ENCODE results near the gene TBL1X. TPM values are rescaled to one million over a fixed set of nuclear protein-coding genes. Genes with fewer than 3 reads are reported as not detected.

TBL1X gene
- total and polyA plus RNA-seq, 2 of the 4 experiments (the other 2 are of a cell fraction) = 16.2 to 20.8 TPM

DNA sequence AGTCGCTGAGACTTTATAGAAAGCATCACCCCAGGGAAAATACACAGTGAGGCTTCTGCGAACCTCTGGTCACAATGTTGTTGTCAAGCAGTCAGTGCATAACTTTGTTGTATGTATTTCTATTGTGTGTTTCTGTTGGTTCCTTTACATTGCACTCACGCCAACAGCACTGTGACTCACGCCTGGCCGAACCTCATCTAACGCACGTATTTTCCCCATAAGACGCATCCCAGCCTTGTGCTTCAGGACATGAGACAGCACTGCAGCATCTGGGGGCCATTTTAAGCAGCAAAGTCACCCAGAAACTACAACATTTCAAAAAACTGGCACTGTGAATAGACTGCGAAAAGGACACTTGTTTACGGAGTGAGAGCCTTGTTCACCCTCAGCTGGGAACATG, 30.6 kb downstream of the TBL1X start:
- Histone ChIP-seq H3K56ac (ENCODE audit: extremely low read depth, insufficient read depth, low read length) (no peak overlapping the region), H4K8ac (ENCODE audit: low read depth in 2 of 2, low read length in 2 of 2) (no peak overlapping the region), H2BK15ac (ENCODE audit: low read depth, low read length) (no peak overlapping the region), H4K91ac (ENCODE audit: insufficient read depth, low read depth, low read length) (no peak overlapping the region), H3K23ac (ENCODE audit: low read depth, low read length) (no peak overlapping the region), H2BK5ac (ENCODE audit: low read depth, low read length, poor library complexity, severe bottlenecking) (no peak overlapping the region), H3K4ac (ENCODE audit: low read depth, low read length) (no peak overlapping the region), H3K4me3 (ENCODE audit: insufficient read depth, low read depth, low read length) (no peak overlapping the region), H3K9ac (ENCODE audit: low read depth, low read length) (no peak overlapping the region), H2AK5ac (ENCODE audit: low read depth, low read length) (no peak overlapping the region), H3K9me1 (ENCODE audit: insufficient read depth, low read length) (peaks cover 14% of the 10 kb centered on the region; the same call in 1 of the 2 replicates), H3K18ac (ENCODE audit: low read depth, low read length) (no peak overlapping the region), H4K20me1 (ENCODE audit: insufficient read depth, low read length) (peaks cover 67% of the 10 kb centered on the region), H3K27ac (ENCODE audit: insufficient read depth, low read length) (no peak overlapping the region), H3K14ac (replicated peaks; ENCODE audit: low read depth, low read length) (no peak overlapping the region), H3K9me3 (ENCODE audit: control insufficient read depth, insufficient read depth, low read length) (no peaks in the 10 kb centered on the region), H3K4me1 (ENCODE audit: control insufficient read depth, insufficient read depth, low read length) (peaks cover 9% of the 10 kb centered on the region), H2AK9ac (replicated peaks; ENCODE audit: low read depth, low read length, poor library complexity) (no peak overlapping the region), H2BK120ac (ENCODE audit: low read depth, low read length) (no peak overlapping the region), H2AFZ (replicated peaks; ENCODE audit: low read length, poor library complexity) (no peak overlapping the region), H3K4me2 (ENCODE audit: low read depth, low read length) (no peak overlapping the region), H2BK20ac (ENCODE audit: low read depth, low read length) (no peak overlapping the region), H3K36me3 (ENCODE audit: control insufficient read depth, insufficient read depth, low read length) (no peaks in the 10 kb centered on the region; the same call in 1 of the 2 replicates), H3K27me3 (ENCODE audit: control insufficient read depth, insufficient read depth, low read length) (no peaks in the 10 kb centered on the region), H3K79me1 (ENCODE audit: low read depth in 1 of 2, low read length in 2 of 2) (peaks cover 3 to 60% of the 10 kb centered on the region in 2 experiments; a peak in 3 of 4 replicates), H4K5ac (ENCODE audit: low read depth, low read length) (no peak overlapping the region)
- ATAC-seq (ENCODE audit: low read depth) (no peak), DNase-seq (no peak)
- ChIA-PET POLR2A (ENCODE audit: unreplicated experiment) (no interaction called here), CTCF (no interaction called here)
- 95% methylated on average over 7 of the region's 10 CpGs; no CpG with 5 or more reads in 1 of the 2 experiments for WGBS, 2 experiments (ENCODE audit: extremely low coverage in 2 of 2, insufficient read length in 1 of 2)
- TF ChIP-seq RCOR1 (IDR thresholded peaks at IDR 0.05; ENCODE audit: insufficient replicate concordance, low read length) (no peak), MAZ (IDR thresholded peaks at IDR 0.05; ENCODE audit: borderline replicate concordance, low read depth, low read length) (no peak), FOS (IDR thresholded peaks at IDR 0.05; ENCODE audit: low read depth, low read length) (no peak), CHD1 (IDR thresholded peaks at IDR 0.05; ENCODE audit: low read depth, low read length) (no peak), RFX5 (IDR thresholded peaks at IDR 0.05; ENCODE audit: low read depth, low read length) (no peak), SMC3 (IDR thresholded peaks at IDR 0.05; ENCODE audit: low read depth, low read length) (no peak), BHLHE40 (IDR thresholded peaks at IDR 0.05; ENCODE audit: low read depth, low read length) (no peak), POLR2A (IDR thresholded peaks at IDR 0.05; ENCODE audit: low read depth, low read length) (no peak), CEBPB (IDR thresholded peaks at IDR 0.05; ENCODE audit: low read depth, low read length) (no peak), MXI1 (IDR thresholded peaks at IDR 0.05; ENCODE audit: borderline replicate concordance, low read depth, low read length) (no peak)
- TF ChIP-seq, protein P1, sequence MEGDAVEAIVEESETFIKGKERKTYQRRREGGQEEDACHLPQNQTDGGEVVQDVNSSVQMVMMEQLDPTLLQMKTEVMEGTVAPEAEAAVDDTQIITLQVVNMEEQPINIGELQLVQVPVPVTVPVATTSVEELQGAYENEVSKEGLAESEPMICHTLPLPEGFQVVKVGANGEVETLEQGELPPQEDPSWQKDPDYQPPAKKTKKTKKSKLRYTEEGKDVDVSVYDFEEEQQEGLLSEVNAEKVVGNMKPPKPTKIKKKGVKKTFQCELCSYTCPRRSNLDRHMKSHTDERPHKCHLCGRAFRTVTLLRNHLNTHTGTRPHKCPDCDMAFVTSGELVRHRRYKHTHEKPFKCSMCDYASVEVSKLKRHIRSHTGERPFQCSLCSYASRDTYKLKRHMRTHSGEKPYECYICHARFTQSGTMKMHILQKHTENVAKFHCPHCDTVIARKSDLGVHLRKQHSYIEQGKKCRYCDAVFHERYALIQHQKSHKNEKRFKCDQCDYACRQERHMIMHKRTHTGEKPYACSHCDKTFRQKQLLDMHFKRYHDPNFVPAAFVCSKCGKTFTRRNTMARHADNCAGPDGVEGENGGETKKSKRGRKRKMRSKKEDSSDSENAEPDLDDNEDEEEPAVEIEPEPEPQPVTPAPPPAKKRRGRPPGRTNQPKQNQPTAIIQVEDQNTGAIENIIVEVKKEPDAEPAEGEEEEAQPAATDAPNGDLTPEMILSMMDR (conservative IDR thresholded peaks at IDR 0.05; ENCODE audit: low read depth, low read length) = no peak
- TF ChIP-seq, protein P2, sequence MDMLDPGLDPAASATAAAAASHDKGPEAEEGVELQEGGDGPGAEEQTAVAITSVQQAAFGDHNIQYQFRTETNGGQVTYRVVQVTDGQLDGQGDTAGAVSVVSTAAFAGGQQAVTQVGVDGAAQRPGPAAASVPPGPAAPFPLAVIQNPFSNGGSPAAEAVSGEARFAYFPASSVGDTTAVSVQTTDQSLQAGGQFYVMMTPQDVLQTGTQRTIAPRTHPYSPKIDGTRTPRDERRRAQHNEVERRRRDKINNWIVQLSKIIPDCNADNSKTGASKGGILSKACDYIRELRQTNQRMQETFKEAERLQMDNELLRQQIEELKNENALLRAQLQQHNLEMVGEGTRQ (IDR thresholded peaks at IDR 0.05; ENCODE audit: low read depth, low read length) = no peak
- intact Hi-C loops (cut with micrococcal nuclease) (no loop called here), dilution Hi-C loops (cut with HindIII; ENCODE audit: low sequenced_read_pairs, unreplicated experiment) (no loop called here), in situ Hi-C loops (cut with MboI; ENCODE audit: low sequenced_read_pairs) (no loop called here)
- no TSS peak for BruUV-seq (replicated peaks)

All from IMR-90 (cell line).